HUES48 (cell line): ENCODE results near the gene MGRN1.

Experiments used
- H3K27ac ChIP-seq: one replicate; pipeline ENCODE4 v1.7.0; 2013; ENCODE audit warnings: low read depth, low read length, inconsistent platforms
- H3K27me3 ChIP-seq: 2 replicates; pipeline ENCODE4 v1.6.1; 2013; ENCODE audit warnings: mild to moderate bottlenecking, low read length; ENCODE audit not compliant: control insufficient read depth, insufficient read depth
- H3K36me3 ChIP-seq: 2 replicates; pipeline ENCODE4 v1.6.1; 2013; ENCODE audit warnings: low read length; ENCODE audit not compliant: control insufficient read depth, insufficient read depth
- H3K4me1 ChIP-seq: 2 replicates; pipeline ENCODE4 v1.6.1; 2013; ENCODE audit warnings: mild to moderate bottlenecking, low read length; ENCODE audit not compliant: control insufficient read depth, insufficient read depth
- H3K4me3 ChIP-seq: 2 replicates; pipeline ENCODE4 v1.5.1; 2013; ENCODE audit warnings: mild to moderate bottlenecking, low read depth, low read length
- H3K9ac ChIP-seq: 2 replicates; pipeline ENCODE4 v1.6.1; 2013; ENCODE audit warnings: mild to moderate bottlenecking, low read depth, low read length, moderate library complexity
- H3K9me3 ChIP-seq: 2 replicates; pipeline ENCODE4 v1.6.1; 2013; ENCODE audit warnings: low read length; ENCODE audit not compliant: control insufficient read depth, insufficient read depth

The MGRN1 gene

DNA sequence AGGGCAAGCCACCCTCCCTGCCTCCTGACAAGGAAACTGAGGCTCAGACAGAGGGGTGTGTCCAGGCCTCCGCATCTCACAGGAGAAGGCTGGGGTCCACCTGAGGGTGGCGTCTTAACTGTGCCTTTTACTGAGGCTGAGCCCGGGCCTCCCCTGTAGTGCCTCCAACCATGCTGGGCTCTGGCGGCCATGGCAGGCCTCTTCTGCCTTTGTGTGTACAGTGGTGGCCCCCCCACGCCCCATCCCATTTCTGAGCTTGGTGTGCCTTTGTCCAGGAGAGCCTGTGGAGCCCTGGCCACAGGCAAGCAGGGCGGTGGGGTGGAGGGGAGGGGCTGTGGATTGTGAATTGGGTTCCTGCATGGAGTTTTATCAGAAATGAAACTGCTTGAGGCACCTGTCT is 31.2 kb downstream of the MGRN1 start:
- Histone ChIP-seq H3K4me3 (no peak overlapping the region), H3K27ac (no peak overlapping the region), H3K36me3 (peaks cover 67% of the 10 kb centered on the region), H3K27me3 (no peaks in the 10 kb centered on the region), H3K9me3 (no peaks in the 10 kb centered on the region), H3K9ac (no peak overlapping the region), H3K4me1 (no peaks in the 10 kb centered on the region)

DNA sequence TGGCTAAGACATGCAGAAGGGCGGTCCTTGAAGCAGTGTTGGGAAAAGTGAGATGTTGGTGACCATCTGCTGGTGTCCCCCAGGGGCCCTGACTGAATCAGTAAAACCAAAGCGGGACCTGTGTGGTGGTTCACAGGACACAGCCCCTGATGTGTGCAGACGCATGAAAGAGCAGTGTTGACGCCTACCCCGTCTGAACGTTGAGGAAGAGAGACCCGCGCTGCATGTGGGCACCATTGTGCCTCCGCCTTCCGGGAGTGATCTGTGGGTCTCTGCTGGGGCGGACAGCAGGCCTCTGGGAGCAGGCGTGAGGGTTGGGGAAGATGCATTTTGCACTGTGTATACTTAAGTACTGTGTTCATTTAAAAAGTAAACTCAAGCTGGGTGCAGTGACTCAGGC is 31.6 kb downstream of the MGRN1 start:
- no peaks in the 10 kb centered on the region for H3K4me1 ChIP-seq
- H3K27me3 ChIP-seq, result no peaks in the 10 kb centered on the region
- H3K9me3 ChIP-seq, result no peaks in the 10 kb centered on the region
- peaks cover 63% of the 10 kb centered on the region for H3K36me3 ChIP-seq
- H3K9ac ChIP-seq, result no peak overlapping the region
- no peak overlapping the region for H3K27ac ChIP-seq
- H3K4me3 ChIP-seq, result no peak overlapping the region

DNA sequence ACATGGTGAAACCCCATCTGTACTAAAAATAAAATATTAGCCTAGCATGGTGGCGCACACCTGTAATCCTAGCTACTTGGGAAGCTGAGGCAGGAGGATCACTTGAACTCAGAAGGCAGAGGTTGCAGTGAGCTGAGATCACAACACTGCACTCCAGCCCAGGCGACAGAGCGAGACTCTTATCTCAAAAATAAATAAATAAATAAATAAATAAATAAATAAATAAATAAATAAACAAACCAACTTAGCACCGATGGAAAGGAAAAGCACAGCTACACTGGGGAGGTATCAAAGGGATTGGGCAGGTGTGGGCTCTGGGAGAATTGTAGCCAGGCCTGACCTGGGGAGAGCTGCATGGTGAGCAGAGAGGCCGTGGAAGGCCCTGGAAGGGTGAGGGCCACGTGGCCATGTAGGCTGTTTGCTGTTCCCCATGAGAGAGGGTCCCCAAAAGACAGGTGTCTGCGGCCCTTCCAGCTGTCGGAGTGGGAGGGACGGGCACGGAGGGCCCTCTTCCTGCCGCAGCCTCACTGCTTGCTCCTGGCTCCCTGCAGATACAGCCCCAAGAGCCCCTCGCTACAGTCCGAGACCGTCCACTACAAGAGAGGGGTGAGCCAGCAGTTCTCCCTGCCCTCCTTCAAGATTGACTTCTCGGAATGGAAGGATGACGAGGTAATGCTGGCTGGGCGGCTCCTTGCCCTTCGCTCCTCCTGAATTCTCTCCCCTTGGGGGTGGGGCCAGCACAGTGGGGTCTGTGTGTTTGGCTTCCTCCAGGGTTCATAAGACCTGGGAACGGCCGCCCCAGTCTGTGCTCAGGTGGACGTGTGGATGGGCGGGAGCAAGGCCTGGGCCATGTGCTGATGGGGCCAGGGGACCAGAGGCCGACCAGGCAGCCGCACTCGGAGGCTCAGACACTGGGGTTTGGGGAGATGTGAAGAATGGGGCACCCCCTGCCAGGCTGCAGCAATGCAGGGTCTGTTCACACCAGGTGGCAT is 32.4 kb downstream of the MGRN1 start:
- no peak overlapping the region for H3K4me3 ChIP-seq
- H3K4me1 ChIP-seq, result no peaks in the 10 kb centered on the region
- no peaks in the 10 kb centered on the region for H3K27me3 ChIP-seq
- no peak overlapping the region for H3K9ac ChIP-seq
- H3K36me3 ChIP-seq, result peaks cover 55% of the 10 kb centered on the region
- no peak overlapping the region for H3K27ac ChIP-seq
- no peaks in the 10 kb centered on the region for H3K9me3 ChIP-seq

DNA sequence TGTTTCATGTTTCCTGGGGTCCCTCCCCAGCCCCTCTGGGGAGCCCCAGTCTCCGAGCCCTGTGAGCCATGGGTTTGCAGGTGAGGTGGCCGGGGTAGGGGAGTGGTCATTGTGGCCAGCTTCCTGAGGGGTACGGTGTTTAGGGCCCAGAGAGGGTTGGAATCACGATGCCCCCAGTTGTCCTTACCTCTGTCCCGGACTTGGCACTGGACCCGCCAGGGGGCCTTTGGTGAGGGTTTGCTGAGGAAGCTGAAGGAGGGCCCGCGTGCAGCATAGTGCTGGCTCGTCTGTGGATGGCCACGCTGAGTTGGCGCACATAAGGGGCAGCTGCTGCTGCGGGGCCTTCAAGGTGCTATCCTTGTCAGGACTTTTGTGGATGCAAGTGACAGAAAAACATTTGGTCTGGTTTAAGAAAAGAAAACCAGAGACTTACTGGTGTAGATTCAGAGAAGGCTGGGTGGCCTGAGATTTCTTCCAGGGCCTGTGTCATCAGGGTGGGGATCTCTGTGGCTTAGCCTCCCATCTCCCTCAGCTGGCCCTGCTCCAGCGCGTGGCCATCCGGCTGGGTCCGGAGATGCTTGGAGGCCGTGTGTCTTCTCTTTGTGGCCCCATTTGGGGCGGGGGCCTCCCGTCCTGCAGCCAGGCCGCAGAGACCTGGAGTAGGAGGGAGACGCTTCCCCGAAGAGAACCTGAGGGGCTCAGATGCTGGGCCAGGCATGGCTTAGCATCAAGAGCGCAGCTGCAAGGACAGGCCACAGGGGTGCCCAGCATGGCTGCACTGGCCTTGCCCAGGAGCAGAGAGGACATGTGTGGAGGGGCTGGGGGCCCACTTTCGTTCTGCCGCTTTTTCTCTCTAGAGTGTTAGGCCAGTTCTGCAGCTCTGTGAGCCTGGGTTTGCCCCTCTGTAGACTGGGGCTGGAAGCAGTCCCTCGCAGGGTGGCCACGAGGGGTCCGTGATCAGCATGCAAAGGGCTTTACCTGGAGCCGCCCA is 35.0 kb downstream of the MGRN1 start:
- no peaks in the 10 kb centered on the region for H3K9me3 ChIP-seq
- H3K4me3 ChIP-seq, result no peak overlapping the region
- no peak overlapping the region for H3K27ac ChIP-seq
- H3K36me3 ChIP-seq, result peaks cover 49% of the 10 kb centered on the region
- H3K27me3 ChIP-seq, result no peaks in the 10 kb centered on the region
- no peak overlapping the region for H3K9ac ChIP-seq
- no peaks in the 10 kb centered on the region for H3K4me1 ChIP-seq

DNA sequence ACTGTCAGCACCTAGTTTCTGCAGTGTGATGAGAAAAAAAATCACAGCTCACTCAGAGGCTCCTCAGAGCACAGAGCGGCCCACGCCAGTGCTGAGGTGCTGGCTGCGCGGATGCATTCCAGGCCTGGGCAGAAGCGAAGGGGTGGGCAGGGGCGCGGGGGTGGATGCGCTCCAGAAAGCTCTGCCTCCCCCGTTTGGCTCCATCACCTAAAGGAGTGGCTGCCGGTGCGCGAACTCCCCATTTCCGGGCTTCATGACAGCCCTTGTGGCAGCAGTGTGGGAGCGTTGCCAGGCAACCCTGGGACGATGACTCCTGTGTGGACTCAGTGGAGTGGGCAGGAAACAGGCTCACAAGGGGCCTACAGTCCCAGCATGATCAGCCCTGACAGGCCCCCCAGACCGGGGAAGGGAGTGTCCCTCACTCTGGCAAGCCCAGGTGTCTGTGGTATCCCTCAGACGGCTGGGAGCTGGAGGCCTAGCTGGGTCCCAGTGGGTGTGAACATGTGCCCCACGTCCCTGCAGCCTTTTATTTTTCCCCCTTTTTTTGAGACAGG is 35.9 kb downstream of the MGRN1 start:
- no peak overlapping the region for H3K9ac ChIP-seq
- H3K27me3 ChIP-seq, result no peaks in the 10 kb centered on the region
- no peak overlapping the region for H3K4me3 ChIP-seq
- H3K27ac ChIP-seq, result no peak overlapping the region
- H3K9me3 ChIP-seq, result no peaks in the 10 kb centered on the region
- H3K36me3 ChIP-seq, result peaks cover 45% of the 10 kb centered on the region
- no peaks in the 10 kb centered on the region for H3K4me1 ChIP-seq

DNA sequence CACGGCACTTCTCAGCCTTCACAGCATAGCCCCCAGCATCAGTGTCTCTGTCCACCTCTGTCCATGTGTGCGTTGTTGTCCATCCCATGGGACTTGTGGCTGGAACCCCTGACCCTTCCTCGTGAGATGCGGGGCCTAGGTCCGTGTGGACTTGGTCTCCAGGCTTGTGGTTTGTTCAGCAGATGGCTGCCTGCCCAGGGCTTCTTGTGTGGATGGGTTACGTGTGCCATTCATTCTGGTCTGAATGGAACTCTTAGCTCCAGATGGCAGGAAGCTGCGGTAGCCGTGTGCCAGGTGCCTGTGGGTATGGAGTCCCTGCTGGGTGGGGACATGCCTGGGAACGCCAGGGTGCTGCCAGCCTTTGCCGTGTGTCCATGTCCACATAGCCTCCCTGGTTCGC is 37.0 kb downstream of the MGRN1 start:
- H3K27ac ChIP-seq, result no peak overlapping the region
- H3K4me3 ChIP-seq, result no peak overlapping the region
- no peaks in the 10 kb centered on the region for H3K9me3 ChIP-seq
- no peaks in the 10 kb centered on the region for H3K27me3 ChIP-seq
- peaks cover 46% of the 10 kb centered on the region for H3K36me3 ChIP-seq
- H3K4me1 ChIP-seq, result no peaks in the 10 kb centered on the region
- no peak overlapping the region for H3K9ac ChIP-seq

DNA sequence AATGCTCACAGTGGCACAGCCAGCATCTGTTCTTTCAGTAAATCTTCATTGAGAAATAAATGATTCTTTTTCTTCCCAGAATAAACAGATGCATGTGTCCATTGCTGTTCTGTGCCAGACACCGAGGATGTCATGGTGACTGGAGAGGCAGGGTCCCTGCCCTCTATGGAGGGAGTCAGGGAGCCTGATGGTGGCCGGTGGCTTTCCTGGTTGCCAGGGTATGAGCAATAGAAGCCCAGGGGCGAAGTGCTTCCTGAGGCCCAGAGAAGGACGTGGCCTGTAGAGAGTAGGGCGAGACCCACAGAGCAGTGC is 38.8 kb downstream of the MGRN1 start:
- Histone ChIP-seq H3K9me3 (no peaks in the 10 kb centered on the region), H3K4me3 (no peak overlapping the region), H3K4me1 (no peaks in the 10 kb centered on the region), H3K27me3 (no peaks in the 10 kb centered on the region), H3K36me3 (peaks cover 50% of the 10 kb centered on the region), H3K9ac (no peak overlapping the region), H3K27ac (no peak overlapping the region)

DNA sequence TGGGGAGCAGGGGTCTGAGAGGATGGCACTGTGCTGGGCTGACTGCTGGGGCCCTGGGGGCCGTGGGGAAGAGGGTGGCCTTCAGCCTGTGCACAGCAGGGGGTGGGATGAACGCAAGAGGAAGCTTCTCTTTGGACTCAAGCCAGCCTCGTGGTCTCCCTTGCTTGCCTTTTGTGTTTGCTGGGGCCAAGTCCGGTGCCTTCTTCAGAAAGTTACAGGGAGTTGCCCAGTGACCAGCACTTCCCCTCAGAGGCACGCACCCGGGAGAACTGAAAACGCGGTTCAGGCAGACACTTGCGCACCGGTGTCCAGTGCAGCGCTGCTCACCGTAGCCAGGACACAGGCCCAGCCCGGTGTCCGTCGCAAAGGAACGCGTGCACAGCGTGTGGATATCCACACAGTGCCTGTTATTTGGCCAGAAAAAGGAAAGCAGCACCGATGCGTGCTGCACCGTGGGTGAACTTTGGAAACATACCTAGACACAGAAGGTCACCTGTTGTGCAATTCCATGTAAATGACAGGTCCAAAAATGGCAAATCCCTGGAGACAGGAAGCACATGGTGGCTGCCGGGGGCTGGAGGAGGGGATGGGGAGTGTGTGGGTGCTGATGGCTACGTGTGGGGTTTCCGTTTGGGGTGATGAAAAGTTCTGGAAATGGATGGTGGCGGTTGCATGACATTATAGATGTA is 39.3 kb downstream of the MGRN1 start:
- Histone ChIP-seq H3K9ac (no peak overlapping the region), H3K36me3 (peaks cover 51% of the 10 kb centered on the region), H3K4me1 (no peaks in the 10 kb centered on the region), H3K4me3 (no peak overlapping the region), H3K27me3 (no peaks in the 10 kb centered on the region), H3K27ac (no peak overlapping the region), H3K9me3 (no peaks in the 10 kb centered on the region)

DNA sequence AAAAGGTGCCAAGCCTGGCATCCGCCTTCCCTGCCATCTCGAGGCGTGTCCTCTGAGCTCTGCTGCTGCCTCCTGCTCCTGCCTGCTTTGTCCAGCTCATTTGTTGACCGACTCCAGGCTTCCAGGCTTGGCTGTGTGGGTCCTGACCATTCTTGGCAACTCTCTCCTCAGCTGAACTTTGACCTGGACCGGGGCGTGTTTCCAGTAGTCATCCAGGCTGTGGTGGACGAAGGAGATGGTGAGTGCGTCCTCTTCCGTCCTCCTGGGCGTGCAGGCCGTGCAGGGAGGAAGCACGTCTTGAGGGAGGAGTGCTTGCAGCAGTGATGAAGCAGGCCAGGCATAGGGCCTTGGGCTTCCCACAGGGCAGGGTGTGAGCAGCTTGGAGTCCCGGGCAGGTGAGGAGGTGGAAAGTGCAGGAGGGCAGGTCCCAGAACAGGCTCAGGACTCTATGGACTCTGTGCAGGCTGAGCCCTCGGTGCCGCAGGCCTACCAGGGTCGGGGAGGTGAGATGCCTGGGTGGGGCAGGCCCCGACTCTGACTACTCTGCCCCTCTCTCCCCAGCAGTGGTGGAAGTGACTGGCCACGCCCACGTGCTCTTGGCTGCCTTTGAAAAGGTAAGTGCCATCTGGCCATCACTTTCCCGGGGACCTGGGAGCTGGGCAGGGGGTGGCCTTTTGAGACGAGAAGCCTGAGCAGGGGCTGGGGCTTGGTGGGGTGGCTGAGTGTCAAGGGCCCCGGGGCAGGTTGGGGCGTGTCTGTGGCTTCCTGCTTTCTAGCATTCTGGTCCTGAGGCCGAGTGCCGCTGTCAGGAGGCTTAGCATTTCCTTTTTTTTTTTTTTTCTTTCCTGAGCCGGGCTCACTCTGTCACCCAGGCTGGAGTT is 40.2 kb downstream of the MGRN1 start:
- Histone ChIP-seq H3K4me1 (no peaks in the 10 kb centered on the region), H3K4me3 (no peak overlapping the region), H3K27me3 (no peaks in the 10 kb centered on the region), H3K9me3 (no peaks in the 10 kb centered on the region), H3K36me3 (peaks cover 59% of the 10 kb centered on the region), H3K27ac (no peak overlapping the region), H3K9ac (no peak overlapping the region)
